NCI-H748 treated with DMSO at 0.1 percent for 48 hours (cell line): ENCODE measurements around the gene PPP2R5B.

Experiments
- DNase-seq: peaks from one replicate; lab custom pipeline; 2025; lab: John Stamatoyannopoulos, UW

The PPP2R5B gene

DNA sequence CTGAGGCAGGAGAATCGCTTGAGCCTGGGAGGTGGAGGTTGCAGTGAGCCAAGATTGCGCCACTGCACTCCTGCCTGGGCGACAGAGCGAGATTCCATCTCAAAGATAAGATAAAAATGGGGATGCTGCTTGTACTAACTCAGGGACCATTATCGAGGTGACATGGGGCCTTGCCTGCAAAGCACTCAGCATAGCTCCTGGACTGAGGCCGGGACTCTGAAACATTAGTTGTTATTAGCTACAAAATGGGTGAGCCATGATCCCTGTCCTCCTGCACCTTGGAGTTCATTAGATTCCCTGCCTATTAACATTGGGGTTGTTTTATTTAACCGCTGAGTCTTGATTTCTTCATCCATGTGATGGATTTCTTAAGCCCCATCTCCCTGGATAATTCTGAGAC is 5.1 kb downstream of the PPP2R5B start:
- DNase-seq, result no peak

DNA sequence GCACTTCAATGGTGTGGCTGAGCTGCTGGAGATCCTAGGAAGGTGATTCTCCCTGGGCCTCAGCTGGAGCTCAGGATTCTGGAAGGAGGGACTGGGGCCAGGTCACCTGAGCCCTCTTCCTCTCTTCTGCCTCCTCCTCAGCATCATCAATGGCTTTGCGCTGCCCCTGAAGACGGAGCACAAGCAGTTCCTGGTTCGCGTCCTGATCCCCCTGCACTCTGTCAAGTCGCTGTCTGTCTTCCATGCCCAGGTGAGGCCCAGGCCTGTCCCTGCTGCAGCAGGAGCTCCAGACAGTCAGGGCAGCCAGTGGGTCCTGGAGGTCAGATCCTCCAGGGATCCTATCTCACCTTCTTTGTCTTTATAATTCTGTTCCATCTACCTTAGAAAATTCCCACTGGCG is 5.9 kb downstream of the PPP2R5B start:
- no peak for DNase-seq

DNA sequence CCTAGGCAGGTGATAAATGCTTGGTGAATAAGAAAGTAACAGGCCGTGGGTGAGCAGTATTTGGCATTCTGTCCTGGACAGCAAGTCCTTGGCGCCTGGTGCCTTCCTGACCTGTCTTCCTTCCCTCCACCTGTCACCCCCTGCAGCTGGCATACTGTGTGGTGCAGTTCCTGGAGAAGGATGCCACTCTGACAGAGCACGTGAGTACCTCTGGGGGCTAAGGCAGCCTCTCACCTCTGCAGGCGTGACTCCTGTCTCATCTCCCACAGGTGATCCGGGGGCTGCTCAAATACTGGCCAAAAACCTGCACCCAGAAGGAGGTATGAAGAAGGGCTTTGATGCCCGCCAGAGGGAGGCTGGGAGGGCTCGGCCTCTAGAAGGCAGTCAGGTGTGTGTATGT is 6.8 kb downstream of the PPP2R5B start:
- DNase-seq, result no peak

DNA sequence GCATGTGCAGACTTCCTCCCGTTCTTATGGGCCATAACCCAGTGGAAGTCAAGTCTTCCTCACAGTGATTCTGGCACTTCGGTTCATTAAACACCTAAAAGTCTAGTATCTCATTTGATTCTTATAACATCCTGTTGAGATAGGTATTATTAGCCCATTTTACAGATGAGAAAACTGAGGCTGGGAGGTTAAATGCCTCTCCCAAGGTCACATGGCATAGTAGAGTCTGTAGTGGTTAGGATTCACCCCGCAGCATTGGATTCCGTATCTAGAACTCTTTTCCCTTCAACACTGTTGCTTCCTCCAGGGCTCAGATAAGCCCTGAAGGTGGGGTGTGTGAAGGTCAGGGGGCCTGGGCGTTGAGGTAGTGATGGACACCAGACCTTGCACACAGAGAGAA is 7.8 kb downstream of the PPP2R5B start:
- no peak for DNase-seq

DNA sequence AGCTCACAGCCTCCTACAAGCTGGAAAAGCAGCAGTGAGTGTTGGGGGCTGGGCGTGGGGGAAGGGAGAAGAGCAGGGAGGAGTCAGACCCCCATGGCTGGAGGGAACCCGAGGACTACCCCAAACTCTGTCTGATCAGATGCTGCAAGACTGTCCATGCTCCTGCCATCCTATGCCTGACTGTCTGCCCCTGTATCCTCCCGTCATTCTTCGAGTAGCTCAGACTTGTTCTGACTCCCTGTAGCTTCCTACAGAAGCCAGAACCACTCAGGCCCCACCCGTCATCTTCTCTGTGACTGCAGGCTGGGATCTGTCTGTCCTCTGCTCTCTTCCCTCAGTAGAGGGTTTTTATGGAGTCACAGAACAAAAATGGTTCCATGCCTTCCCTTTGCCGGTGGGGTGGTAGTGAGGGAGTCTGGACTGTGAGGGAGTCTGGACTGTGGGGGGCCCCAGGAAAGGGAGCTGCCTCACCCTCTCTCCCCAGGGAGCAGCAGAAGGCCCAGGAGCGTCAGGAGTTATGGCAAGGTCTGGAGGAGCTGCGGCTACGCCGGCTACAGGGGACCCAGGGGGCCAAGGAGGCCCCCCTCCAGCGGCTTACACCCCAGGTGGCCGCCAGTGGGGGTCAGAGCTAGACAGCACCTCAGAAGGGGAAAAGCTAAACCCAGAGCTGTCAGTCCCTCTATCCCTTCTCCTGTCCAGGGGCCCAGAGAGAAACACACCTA is 8.9 kb downstream of the PPP2R5B start:
- DNase-seq, result no peak

DNA sequence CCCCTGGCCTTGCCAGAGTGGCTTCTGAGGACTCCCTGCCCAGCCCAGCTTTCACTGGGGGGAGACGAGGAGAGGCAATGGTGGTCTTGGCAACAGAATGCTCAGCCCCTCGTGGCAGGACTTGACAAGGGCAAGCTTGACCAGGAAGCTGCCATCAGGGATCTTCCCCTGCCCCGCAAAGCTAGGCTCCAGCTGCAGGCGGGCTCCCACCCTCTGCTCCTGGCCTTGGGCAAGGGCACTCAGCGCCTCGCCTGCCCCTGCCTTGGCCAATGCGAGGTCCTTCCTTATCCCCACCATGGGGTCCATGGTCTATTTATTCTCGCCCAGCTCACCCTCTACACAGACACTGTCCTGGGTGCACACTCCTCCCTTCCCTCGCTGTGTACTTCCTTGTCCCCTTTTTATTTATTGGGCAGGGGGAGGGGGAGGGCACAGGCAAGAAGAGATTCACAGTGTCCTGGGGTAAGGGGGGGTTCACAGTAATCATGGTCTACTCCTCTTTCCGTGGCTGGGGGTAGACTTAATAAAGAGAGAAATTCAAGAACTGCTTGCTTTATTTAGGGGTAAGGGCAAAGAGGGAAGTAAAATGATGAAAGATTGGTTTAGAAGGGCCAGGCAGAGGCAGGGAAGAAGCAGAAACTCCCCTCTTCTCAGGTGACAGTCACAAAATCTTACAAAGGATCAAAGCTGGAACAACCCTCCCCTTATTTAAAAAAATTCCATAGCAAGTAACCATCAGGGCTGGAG is 9.6 kb downstream of the PPP2R5B start:
- no peak for DNase-seq

DNA sequence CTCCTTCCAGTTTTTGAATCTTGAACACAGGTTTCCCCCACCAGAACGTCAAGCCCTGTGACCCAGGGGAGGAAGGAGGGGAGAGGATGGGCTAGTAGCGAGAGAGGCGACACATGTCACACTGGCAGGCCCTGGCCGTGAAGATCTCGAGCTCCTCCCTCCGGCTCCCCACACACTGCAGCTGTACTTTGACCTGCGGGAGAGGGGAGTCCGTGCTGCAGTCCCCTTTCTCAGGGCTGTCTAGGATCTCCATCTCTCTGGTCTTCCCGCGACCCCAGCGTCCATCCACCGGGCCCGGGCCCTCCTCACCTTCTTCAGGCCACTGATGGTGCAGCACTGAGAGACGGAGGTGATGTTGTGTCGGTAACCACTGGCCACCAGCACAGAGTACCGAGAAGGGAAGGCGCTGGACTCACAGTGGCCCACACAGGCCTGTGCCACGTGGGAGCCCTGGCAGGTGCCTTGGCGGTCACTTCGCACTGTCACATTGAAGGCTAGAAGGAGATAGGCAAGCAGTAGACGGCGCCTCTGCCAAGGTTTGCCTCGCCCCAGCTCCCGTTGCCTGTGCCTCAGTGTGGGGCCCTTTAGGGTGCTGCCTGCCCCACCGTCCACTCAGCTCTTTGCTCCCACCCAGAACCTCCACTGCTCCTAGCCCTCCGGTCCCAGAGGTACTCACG is 10.3 kb downstream of the PPP2R5B start:
- no peak for DNase-seq

DNA sequence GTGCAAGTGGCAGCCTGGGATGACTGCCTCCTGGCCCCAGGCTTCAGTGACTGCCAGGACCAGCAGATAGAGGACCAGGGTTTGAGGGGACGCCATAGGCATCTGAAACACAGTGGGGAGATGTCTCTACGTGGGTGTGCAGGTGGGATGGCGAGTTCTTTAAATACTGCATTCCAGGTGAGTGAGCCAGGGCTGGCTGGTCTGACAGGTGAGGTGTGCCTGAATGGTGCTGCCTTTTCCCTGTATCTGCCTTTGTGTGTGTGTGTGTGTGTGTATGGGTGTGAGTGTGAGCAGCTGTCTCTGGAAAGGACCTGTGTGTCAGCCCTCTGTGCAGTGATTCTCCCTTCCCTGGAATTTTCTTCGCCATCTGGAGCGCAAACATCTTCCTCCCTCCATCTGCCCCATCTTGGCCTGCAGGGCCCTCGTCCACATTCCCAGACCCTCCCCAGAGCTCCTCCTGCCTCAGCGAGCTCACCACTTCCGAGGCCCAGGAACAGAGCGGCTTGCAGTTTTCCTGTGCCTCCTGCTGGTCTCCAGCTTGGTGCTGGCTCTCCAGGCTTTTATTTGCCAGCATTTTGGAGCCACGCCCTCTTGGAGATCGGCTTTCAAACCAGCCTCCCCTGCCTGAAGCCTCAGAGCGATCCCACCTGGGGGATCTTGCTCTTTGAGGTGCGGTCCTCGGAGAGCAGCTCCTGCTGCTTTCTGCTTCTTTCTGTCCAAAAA is 11.0 kb downstream of the PPP2R5B start, which contains the start of gene GPHA2:
GPHA2 (minus strand) TSS at position 535 of the 723 bp plus-strand sequence; CDS start at position 102, 433 bp downstream.
- no peak for DNase-seq

DNA sequence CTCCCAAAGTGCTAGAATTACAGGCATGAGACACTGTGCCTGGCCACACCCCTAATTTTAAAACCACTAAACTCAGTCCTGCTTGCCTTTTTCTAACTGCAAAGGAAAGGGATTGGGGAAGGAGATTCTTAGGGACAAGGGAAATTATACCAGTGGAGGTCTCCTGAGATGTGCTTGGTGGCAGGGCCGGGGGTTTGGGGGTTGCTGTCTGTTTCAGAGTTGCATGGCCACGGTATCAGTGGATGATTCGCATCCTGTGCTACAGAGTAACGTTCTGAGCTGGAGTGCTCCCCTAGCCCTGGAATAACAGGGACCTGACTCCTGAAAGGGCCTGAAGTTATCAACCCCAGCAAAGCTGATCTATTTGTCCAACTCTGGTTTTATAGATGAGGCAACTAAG is 12.1 kb downstream of the PPP2R5B start:
- DNase-seq, result no peak

DNA sequence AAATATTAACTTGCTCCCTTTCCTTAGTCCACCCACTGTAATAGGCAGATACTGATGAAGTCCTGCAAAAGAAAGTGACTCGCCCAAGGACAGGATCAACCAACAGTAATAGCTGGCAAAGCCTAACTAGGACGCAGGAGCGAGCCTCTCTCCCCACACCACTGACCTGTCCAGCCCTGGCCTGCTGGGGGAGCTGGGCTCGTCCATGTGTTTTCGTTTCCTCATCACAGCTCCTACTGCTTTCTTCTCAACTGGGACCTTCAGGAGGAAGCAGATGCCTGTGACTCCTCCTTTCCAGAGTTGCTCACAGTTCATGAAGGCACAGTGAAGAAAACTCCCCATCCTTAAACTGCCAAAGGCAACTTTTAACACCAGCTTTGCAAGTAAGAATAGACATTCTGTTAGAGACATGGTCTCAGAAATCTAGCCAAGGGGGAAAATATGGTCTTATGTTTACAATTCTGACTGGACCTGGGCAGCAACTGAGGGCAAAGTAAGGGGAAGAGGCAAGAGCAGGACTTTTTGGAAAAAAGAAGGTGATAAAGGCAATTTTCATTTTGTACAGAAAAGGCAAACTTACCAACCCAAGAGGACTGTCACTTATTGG is 22.8 kb downstream of the PPP2R5B start:
- DNase-seq, result no peak

DNA sequence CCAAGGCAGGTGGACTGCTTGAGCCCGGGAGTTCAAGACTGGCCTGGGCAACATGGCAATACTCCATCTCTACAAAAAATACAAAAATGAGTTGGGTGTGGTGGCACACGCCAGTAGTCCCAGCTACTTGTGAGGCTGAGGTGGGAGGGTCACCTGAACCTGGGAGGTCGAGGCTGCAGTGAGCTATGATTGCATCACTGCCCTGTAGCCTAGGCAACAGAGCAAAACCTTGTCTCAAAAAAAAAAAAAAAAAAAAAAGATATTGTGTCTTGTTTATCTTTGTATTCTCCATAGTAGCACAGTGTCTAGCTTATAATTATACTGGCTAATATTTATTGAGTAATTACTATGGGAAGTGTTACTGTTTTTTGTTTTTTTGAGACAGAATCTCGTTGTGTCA is 27.0 kb downstream of the PPP2R5B start:
- no peak for DNase-seq

DNA sequence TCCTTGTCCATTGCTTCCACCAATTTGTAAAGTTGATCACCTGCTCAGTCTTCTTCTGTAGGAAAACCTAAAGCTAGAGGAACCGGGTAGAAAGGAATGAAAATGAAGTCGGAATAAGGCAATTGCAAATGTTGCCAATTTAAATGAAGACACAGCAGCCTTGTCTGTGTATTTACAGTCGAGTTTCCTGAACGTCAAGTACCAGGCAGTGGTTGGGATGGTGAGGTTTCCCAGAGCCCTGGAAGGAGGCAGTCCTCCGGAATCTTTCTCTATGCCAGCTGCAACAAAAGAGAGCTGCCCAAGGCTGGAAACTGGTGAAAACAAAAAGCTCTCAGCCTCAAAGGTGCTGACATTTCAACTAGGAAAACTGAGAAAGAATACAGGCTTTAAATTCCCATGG is 29.7 kb downstream of the PPP2R5B start:
- no peak for DNase-seq

DNA sequence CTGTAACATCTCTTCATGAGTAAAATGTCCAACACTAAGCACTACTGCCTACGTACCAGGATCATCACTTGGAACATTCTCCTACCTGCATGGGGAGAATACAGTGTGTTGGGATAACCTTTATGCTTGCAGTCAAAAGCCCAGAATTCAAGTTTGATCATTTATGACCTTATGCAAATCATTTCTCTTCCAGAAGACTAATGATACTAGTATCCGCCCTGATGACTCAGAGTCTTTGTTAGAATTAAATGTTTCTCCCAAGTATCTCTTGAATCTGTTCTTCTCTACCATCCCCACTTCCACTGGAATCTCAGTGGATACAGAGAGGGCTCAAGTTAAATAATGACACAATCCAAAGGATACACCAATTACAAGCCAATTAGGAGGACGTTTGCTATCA is 35.0 kb downstream of the PPP2R5B start:
- no peak for DNase-seq

DNA sequence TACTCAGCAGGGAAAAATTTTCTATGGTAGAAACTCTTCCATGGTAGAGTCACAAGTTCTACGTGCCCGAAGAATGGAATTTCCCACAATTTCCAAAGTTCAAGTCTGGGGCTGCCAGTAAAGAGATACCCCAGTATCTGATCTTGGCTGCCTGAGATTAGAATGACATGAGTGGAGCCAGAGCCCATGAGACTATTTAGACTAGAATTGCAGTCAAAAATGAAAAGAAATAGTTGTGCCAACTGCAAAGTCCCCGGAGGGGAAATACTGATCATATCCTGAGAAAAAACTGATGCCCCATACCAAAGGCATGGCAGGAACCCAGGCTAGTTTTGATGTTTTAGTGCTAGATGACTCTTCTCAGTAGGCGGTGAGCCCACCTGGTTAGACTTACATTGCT is 36.2 kb downstream of the PPP2R5B start:
- DNase-seq, result no peak

DNA sequence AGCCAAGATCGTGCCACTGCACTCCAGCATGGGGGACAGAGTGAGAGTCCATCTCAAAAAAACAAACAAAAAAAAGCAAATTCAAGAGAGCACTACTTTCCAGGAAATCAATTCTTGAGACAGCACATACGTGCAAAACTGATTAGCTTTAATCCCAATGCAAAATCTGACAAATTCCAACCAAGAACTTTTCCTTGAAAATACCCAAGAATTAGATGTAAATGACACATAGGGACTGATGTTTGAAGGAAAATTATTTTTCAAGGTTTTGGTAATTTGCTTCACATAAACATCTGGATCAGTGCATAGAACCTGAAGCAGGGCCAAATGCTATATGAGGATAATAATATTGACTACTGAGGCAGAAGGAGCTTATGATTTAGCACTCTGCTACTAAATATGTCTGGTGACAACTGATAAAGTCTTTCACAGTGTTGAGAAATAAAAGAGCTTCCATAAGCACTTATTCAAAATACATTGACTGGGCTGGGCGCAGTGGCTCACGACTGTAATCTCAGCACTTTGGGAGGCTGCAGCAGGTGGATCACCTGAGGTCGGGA is 38.7 kb downstream of the PPP2R5B start:
- DNase-seq, result no peak

DNA sequence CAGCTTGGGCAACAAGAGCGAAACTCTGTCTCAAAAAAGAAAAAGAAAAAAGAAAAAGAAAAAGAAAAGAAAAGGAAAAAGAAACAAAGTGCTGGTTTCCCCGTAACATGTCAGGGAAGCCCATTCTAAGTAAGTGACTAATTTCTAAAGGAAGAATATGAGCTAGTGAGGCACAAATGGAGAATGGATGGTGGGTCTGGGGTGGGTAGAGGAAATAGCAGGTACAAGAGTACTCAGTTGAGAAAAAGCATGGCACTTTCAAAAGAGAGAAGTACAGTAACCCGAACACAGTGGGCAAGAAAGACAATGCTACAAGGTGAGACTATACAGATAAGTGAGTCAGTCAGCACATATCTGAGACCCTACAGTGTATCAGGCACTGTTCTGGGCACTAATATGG is 42.9 kb downstream of the PPP2R5B start:
- no peak for DNase-seq

DNA sequence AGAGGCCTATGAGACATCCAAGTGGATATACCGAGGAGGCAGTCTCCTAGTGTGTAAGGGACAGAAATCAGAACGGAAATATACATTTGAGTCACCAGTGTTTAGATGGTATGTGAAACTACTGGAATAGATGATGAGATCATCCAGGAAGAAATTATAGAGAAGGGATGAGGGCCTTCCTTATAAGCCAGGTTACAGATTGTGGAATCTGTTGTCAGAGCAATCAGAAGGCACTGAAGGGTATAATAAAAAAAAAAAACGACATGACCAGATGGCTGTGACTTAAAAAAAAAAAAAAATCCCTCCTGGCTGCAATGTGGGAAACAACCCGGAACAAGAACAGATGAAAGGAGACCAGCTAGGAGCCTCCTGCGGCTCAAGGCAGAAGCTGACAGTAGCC is 44.7 kb downstream of the PPP2R5B start:
- no peak for DNase-seq

DNA sequence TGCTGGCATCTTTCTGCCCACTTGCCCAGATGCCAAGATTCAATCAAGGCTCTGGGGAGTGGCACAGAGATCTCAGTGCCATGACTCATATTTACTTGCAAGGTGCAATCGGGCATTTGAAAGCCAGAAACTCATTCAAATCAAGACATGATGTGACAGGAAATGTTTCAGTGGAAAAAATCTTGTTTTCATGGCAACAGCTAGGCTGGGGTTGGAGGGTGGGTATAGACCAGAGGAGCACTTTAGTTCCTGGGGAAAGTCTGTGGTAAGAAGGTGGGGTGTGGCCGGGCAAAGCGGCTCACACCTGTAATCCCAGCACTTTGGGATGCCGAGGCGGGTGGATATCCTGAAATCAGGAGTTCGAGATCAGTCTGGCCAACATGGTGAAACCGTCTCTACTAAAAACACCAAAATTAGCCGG is 46.3 kb downstream of the PPP2R5B start:
- no peak for DNase-seq

DNA sequence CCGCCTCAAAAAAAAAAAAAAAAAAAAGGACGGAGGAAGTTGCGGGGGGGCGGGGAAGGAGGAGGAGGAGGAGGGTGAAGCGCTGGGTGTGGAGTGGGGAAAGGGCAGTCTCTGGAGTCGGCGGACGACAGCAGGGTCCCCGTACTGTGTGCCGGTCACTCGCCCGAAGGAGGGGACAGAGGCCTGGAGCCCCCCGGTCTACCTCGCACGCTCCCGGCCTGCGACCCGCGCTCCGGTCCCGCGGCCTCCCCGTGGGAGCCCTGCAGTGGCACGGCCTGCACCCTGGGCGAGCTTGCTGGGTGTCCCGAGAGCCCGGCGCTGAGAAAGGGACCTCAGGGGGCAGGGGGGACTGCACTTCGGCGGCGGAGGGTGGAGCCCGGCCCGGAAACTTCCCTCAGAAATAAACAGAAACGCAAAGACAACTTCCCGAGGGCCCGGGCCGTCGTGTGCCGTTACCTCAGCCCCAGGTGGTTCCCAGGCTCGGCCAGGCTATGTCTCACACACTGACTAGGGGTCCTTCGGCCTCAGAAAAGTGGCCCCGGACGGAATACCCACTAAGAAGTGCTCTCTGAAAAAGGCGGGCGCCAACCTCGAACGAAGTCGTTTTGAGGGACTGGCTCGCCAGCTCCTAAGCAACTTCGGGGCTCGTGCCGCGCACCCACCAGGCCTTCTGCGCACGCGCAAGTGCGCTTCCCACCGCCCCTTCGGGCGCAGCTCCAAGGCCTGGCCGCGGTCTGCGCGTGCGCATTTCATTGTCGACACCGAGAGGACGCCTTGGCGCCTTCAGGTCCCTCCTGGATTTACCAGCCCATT is 47.1 kb downstream of the PPP2R5B start, which contains the start of gene MAJIN:
MAJIN (minus strand) TSS at position 688 of the 813 bp plus-strand sequence. CDS start 12,703 bp downstream, outside the sequence.
- no peak for DNase-seq

DNA sequence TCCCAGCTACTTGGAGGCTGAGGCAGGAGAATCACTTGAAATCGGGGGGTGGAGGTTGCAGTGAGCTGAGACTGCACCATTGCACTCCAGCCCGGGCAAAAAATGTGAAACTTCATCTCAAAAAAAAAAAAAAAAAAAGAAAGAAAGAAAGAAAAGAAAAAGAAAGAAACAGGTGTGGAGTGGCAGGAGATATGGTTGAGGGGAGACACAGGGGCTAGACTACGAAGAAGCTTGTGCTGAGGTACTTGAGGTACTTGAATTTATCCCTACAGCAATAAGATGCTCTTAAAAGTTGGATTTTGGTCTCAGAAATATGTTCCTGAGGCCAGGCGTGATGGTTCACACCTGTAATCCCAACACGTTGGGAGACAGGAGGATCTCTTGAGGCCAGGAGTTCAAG is 49.6 kb downstream of the PPP2R5B start:
- no peak for DNase-seq

DNA sequence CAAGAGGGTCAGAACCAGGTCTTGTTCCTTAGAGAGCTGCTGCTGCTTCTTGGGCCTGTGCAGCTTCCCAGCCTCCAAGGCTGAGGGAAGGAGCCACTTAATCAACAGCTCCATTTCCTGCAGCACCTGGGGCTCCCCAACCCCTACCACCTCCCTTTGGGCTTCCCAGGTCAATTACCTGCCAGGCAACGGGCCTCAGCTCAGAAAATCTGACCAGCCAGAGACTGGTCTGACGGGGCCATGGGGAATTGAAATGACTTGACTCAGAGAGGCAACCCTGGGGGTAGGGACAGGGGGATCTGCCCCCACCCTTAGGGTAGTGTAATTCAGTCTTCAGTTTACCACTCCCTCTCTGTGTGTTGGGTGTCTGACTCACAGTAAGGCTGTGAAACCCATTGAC is 52.2 kb downstream of the PPP2R5B start:
- no peak for DNase-seq
